GM12878 (cell line): Measurements from ENCODE around the gene RAP1A. TPM values are rescaled to one million over a fixed set of nuclear protein-coding genes. Genes with fewer than 3 reads are reported as not detected.

Source experiments
- ATAC-seq: fragments of 200-7000 bp; cut with Tn5 transposase; 3 replicates; pipeline ENCODE4 v1.9.1; 2020; ENCODE audit warnings: mild to moderate bottlenecking, moderate library complexity
- Bru-seq: library from RNA; stranded (reverse); fragments of 400-500 nt; gene quantifications from one replicate; lab custom pipeline; 2021; lab: Mats Ljungman, UMichigan
- BruChase-seq, 2 experiments: library from RNA; stranded (reverse); fragments of 400-500 nt; gene quantifications; one replicate each; lab custom pipeline; 2021; lab: Mats Ljungman, UMichigan
- BruUV-seq: library from RNA; stranded (reverse); fragments of 400-500 nt; replicated peaks from 2 replicates; lab custom pipeline; 2021; lab: Mats Ljungman, UMichigan
- CTCF ChIA-PET: fragments of 300-600 bp; sonication (Branson Sonifier 250); formaldehyde crosslinking; extraction: SDS; loops from one replicate; lab custom pipeline; 2021; ENCODE audit warnings: inconsistent platforms; lab: Yijun Ruan, JAX
- POLR2A ChIA-PET: fragments of 350-600 bp; formaldehyde crosslinking; extraction: SDS; loops from one replicate; lab custom pipeline; 2021; ENCODE audit warnings: inconsistent platforms; lab: Charles Lee
- RAD21 ChIA-PET: fragments of 300-600 bp; sonication (Branson Sonifier 250); formaldehyde crosslinking; loops from one replicate; lab custom pipeline; 2023; ENCODE audit warnings: antibody characterized with exemption; ENCODE audit not compliant: unreplicated experiment; lab: Charles Lee
- SMC1A ChIA-PET: fragments of 300-600 bp; sonication (Branson Sonifier 250); formaldehyde crosslinking; loops from one replicate; lab custom pipeline; 2023; ENCODE audit not compliant: unreplicated experiment, uncharacterized antibody; lab: Charles Lee
- DNase-seq: peaks from one replicate; pipeline ENCODE4 v3.0.0-alpha.2; 2011; ENCODE audit warnings: low read depth, low spot score
- FAIRE-seq: peaks from 3 replicates; lab custom pipeline; 2011; peaks lifted over from hg19 to GRCh38; lab: Jason Lieb, UNC
- H2AFZ ChIP-seq: 2 replicates; pipeline ENCODE4 v1.6.0; 2011; ENCODE audit warnings: low read depth, low read length, control low read depth; ENCODE audit not compliant: control insufficient read depth
- H3K27ac ChIP-seq: 2 replicates; pipeline ENCODE4 v1.5.1; 2011; ENCODE audit warnings: control low read depth; ENCODE audit not compliant: control insufficient read depth, insufficient read depth
- H3K27me3 ChIP-seq, 2 experiments: replicated peaks in 1 of 2; 2 replicates each; pipeline versions ENCODE4 v1.6.0 to v1.6.1; 2011; ENCODE audit warnings: low read length in 1 of 2; ENCODE audit not compliant: control insufficient read depth in 2 of 2, insufficient read depth in 2 of 2
- H3K36me3 ChIP-seq, 2 experiments: 2 replicates each; pipeline ENCODE4 v1.5.1; 2011; ENCODE audit warnings: low read length in 1 of 2; ENCODE audit not compliant: control insufficient read depth in 2 of 2, insufficient read depth in 2 of 2
- H3K4me1 ChIP-seq: 2 replicates; pipeline ENCODE4 v1.6.1; 2011; ENCODE audit warnings: mild to moderate bottlenecking, low read length, moderate library complexity, mixed read lengths; ENCODE audit not compliant: control insufficient read depth, insufficient read depth
- H3K4me2 ChIP-seq: 2 replicates; pipeline ENCODE4 v1.6.0; 2011; ENCODE audit warnings: control low read depth; ENCODE audit not compliant: control insufficient read depth, insufficient read depth
- H3K4me3 ChIP-seq: fragments of 200-600 bp; sonication (generic); 2 replicates; pipeline ENCODE4 v1.5.1; 2016
- H3K79me2 ChIP-seq: 2 replicates; pipeline ENCODE4 v1.6.0; 2011; ENCODE audit warnings: low read length; ENCODE audit not compliant: control insufficient read depth, insufficient read depth
- H3K9ac ChIP-seq: 2 replicates; pipeline ENCODE4 v1.8.0; 2011; ENCODE audit warnings: low read length, control low read depth, mixed read lengths; ENCODE audit not compliant: control insufficient read depth, insufficient read depth
- H3K9me3 ChIP-seq: replicated peaks from 3 replicates; pipeline ENCODE4 v1.5.1; 2011; ENCODE audit warnings: mild to moderate bottlenecking, low read length; ENCODE audit not compliant: control insufficient read depth, insufficient read depth
- H4K20me1 ChIP-seq: 2 replicates; pipeline ENCODE4 v1.6.0; 2011; ENCODE audit not compliant: control insufficient read depth, insufficient read depth
- BACH1 ChIP-seq: fragments of 450-650 bp; IDR thresholded peaks from 2 replicates; pipeline ENCODE4 v1.6.1; 2017; ENCODE audit warnings: mild to moderate bottlenecking, borderline replicate concordance
- BHLHE40 ChIP-seq, 2 experiments: fragments of 450-650 bp in 1 of 2; IDR thresholded peaks; 2 replicates each; pipeline ENCODE4 v1.6.1; 2011 to 2017; ENCODE audit warnings: low read depth in 2 of 2, borderline replicate concordance in 1 of 2, improper control_type of control experiment in 1 of 2, low read length in 1 of 2, mild to moderate bottlenecking in 1 of 2
- CBX5 ChIP-seq: sonication (generic); IDR thresholded peaks from 2 replicates; pipeline ENCODE4 v1.6.1; 2016; ENCODE audit warnings: low read depth, moderate library complexity, mild to moderate bottlenecking, inconsistent platforms
- CHD1 ChIP-seq: IDR thresholded peaks from 2 replicates; pipeline ENCODE4 v1.6.1; 2012; ENCODE audit warnings: low read depth, low read length, improper control_type of control experiment
- CREB1 ChIP-seq: IDR thresholded peaks from 2 replicates; pipeline ENCODE4 v1.6.1; 2012; ENCODE audit warnings: low read depth, mild to moderate bottlenecking, inconsistent platforms
- CREM ChIP-seq: IDR thresholded peaks from 2 replicates; pipeline ENCODE4 v1.6.1; 2014; ENCODE audit warnings: antibody characterized with exemption, low read depth
- EGR1 ChIP-seq, 2 experiments: IDR thresholded peaks; 1 replicate in 1 of 2; 2 replicates in 1 of 2; pipeline ENCODE4 v1.6.1; 2011 to 2012; ENCODE audit warnings: low read depth in 2 of 2, low read length in 2 of 2, borderline replicate concordance in 1 of 2, mild to moderate bottlenecking in 1 of 2, moderate library complexity in 1 of 2
- IKZF1 ChIP-seq: fragments of 450-650 bp; conservative IDR thresholded peaks from 2 replicates; pipeline ENCODE4 v1.6.1; 2017; ENCODE audit warnings: antibody characterized with exemption, mild to moderate bottlenecking
- LARP7 ChIP-seq: fragments of 450-650 bp; IDR thresholded peaks from 2 replicates; pipeline ENCODE4 v1.6.1; 2017; ENCODE audit warnings: mild to moderate bottlenecking
- MAX ChIP-seq: IDR thresholded peaks from 2 replicates; pipeline ENCODE4 v1.6.1; 2012; ENCODE audit warnings: low read depth, low read length, improper control_type of control experiment
- NKRF ChIP-seq: fragments of 450-650 bp; conservative IDR thresholded peaks from 2 replicates; pipeline ENCODE4 v1.6.1; 2017; ENCODE audit warnings: mild to moderate bottlenecking, moderate library complexity
- NRF1 ChIP-seq: conservative IDR thresholded peaks from 2 replicates; pipeline ENCODE4 v1.6.1; 2011; ENCODE audit warnings: mild to moderate bottlenecking, low read depth, low read length, improper control_type of control experiment
- POLR2A ChIP-seq: IDR thresholded peaks from 2 replicates; pipeline ENCODE4 v1.6.1; 2011; ENCODE audit warnings: low read depth, mild to moderate bottlenecking, low read length
- SIN3A ChIP-seq: IDR thresholded peaks from 2 replicates; pipeline ENCODE4 v1.6.1; 2012; ENCODE audit warnings: low read depth, low read length, improper control_type of control experiment
- SMARCA5 ChIP-seq: fragments of 450-650 bp; IDR thresholded peaks from 2 replicates; pipeline ENCODE4 v1.6.1; 2017; ENCODE audit warnings: mild to moderate bottlenecking
- SP1 ChIP-seq: IDR thresholded peaks from one replicate; pipeline ENCODE4 v1.6.1; 2011; ENCODE audit warnings: low read depth, low read length
- TAF1 ChIP-seq: IDR thresholded peaks from 2 replicates; pipeline ENCODE4 v1.6.1; 2011; ENCODE audit warnings: mild to moderate bottlenecking, low read depth, low read length, borderline replicate concordance
- WGBS: methylation state at CpG from one replicate; pipeline ENCODE4 v1.1.6; 2016; ENCODE audit warnings: low lambda C conversion rate; ENCODE audit not compliant: insufficient replicate concordance, insufficient coverage; ENCODE audit errors: missing lambda C conversion rate; 5-methylcytosine and 5-hydroxymethylcytosine counted together
- in situ Hi-C: fragments of 300-500 bp; cut with MboI; formaldehyde crosslinking; loops from 9 replicates; pipeline ENCODE4 v1.14.3; 2018; ENCODE audit warnings: mixed read lengths
- intact Hi-C: fragments of 100-400 bp; cut with micrococcal nuclease; formaldehyde crosslinking; loops from one replicate; pipeline ENCODE4 v1.14.2; 2022; ENCODE audit not compliant: unreplicated experiment
- long read RNA-seq, 2 experiments: library from polyadenylated mRNA; unstranded; transcript quantifications; one replicate each; pipeline ENCODE4 v2.0.0, GENCODE V29; 2019 to 2020
- polyA minus RNA-seq, 3 experiments: library from RNA; depleted of rRNA, polyadenylated mRNA; stranded (reverse); fragments of >200 nt; gene quantifications; 2 replicates each; pipeline ENCODE4 v1.2.3, GENCODE V29; 2011
- polyA plus RNA-seq, 11 experiments: library from polyadenylated mRNA; depleted of rRNA in 4 of 11; unstranded in 6 of 11; stranded (reverse) in 5 of 11; fragments of >200 nt; fragmentation: Nextera tagmentation in 4 of 11; fragmentation: Illumina TruSeq in 1 of 11; extraction: Ambion mirVana in 4 of 11; extraction: Trizol in 1 of 11; gene quantifications; 1 replicate in 1 of 11; 2 replicates in 10 of 11; pipeline versions ENCODE4 v1.2.1 to v1.2.3, GENCODE V29; 2011 to 2016; ENCODE audit warnings: inconsistent platforms in 2 of 11, missing spikeins in 2 of 11, low read depth in 1 of 11
- total RNA-seq, 4 experiments: library from RNA; depleted of rRNA in 3 of 4; stranded (reverse); fragments of >200 nt in 3 of 4; fragmentation: Illumina TruSeq in 1 of 4; extraction: Trizol in 1 of 4; gene quantifications; 2 replicates each; pipeline versions ENCODE4 v1.2.1 to v1.2.3, GENCODE V29; 2013 to 2021

Gene RAP1A
- total RNA-seq (2013; cell fraction: nucleolus; rRNA removed): 52.4 and 56.6 TPM in 2 replicates
- 41.6 and 53.4 TPM in 2 replicates for total RNA-seq (2014; rRNA removed)
- 38.4 and 42.2 TPM in 2 replicates for total RNA-seq (2014; rRNA removed; fragmentation: Illumina TruSeq; extraction: Trizol)
- total RNA-seq (2021): 141 TPM in 2 replicates
- polyA plus RNA-seq (2011; ENCODE audit: low read depth): 81.1 TPM
- 141 and 206 TPM in 2 replicates for polyA plus RNA-seq (2011; rRNA removed)
- polyA plus RNA-seq (2011; cell fraction: cytosol; rRNA removed): 43.4 and 49.4 TPM in 2 replicates
- polyA plus RNA-seq (2011; cell fraction: nucleus; rRNA removed): 31.2 and 34.0 TPM in 2 replicates
- 144 and 163 TPM in 2 replicates for polyA plus RNA-seq (2012)
- 213 and 259 TPM in 2 replicates for polyA plus RNA-seq (2014; fragmentation: Illumina TruSeq; extraction: Trizol)
- polyA plus RNA-seq (2014; fragmentation: Nextera tagmentation; extraction: Ambion mirVana): 10 to 100 TPM; 71.8 to 93.7 TPM
- polyA plus RNA-seq (2014; rRNA removed): 86.4 and 106 TPM in 2 replicates
- polyA plus RNA-seq (2016; fragmentation: Nextera tagmentation; extraction: Ambion mirVana): 10 to 100 TPM; 76.7 to 78.4 TPM
- polyA minus RNA-seq (2011; rRNA and poly(A)+ RNA removed): 29.2 and 61.7 TPM in 2 replicates
- polyA minus RNA-seq (2011; cell fraction: cytosol; rRNA and poly(A)+ RNA removed): 20.2 and 26.1 TPM in 2 replicates
- polyA minus RNA-seq (2011; cell fraction: nucleus; rRNA and poly(A)+ RNA removed): 10.6 and 17.6 TPM in 2 replicates
- percentile 95 among the genes with signal in this experiment for Bru-seq, nascent RNA
- BruChase-seq, experiment 1, labeled RNA remaining after a 6-hour chase: percentile 92 among the genes with signal in this experiment
- percentile 88 among the genes with signal in this experiment for BruChase-seq, experiment 2, labeled RNA remaining after a 2-hour chase
- long read RNA-seq, experiment 1, full-length matches to known transcripts: 23 of 36 reads
- long read RNA-seq, experiment 1, partial matches to known transcripts: 4 of 36 reads
- long read RNA-seq, experiment 1, other reads (novel, unspliced or antisense): 9 of 36 reads
- long read RNA-seq, experiment 2, full-length matches to known transcripts: 9 of 56 reads
- long read RNA-seq, experiment 2, partial matches to known transcripts: 32 of 56 reads
- long read RNA-seq, experiment 2, other reads (novel, unspliced or antisense): 15 of 56 reads

GRCh38 chr1:111619635-111620440 lies at the start of gene RAP1A:
RAP1A (plus strand) TSS chr1:111619789; CDS start chr1:111691361, 71,572 bp downstream.
- H3K27me3 ChIP-seq: no peaks in the 10 kb centered on the region
- peak within 1 kb of the TSS; percentile 94 for H3K27ac ChIP-seq
- 2% methylated on average over 43 of the region's 79 CpGs for WGBS
- H3K9me3 ChIP-seq: no peaks in the 10 kb centered on the region
- FAIRE-seq: no peak
- no peaks in the 10 kb centered on the region; the same call in none of the 2 replicates for H4K20me1 ChIP-seq
- no TSS peak for BruUV-seq
- H3K79me2 ChIP-seq: peaks cover 71% of the 10 kb centered on the region
- DNase-seq: peak; percentile 55
- peak within 1 kb of the TSS; percentile 94 for H3K9ac ChIP-seq
- ChIA-PET RAD21 (interaction anchor here (0.6 to 16.8 kb wide), 15 partner anchors 9 to 142 kb away, joined by 3 to 331 read pairs (median 4); no protein-coding TSS in a partner anchor), CTCF (interaction anchor here (1.3 to 15.3 kb wide), 5 partner anchors 9 to 111 kb away, joined by 3 to 143 read pairs (median 4); no protein-coding TSS in a partner anchor), POLR2A (interaction anchor here (0.9 to 14.9 kb wide), 9 partner anchors 9 to 118 kb away, joined by 3 to 242 read pairs (median 8); no protein-coding TSS in a partner anchor), SMC1A (interaction anchor here (0.6 to 16.8 kb wide), 9 partner anchors 8 to 139 kb away, joined by 3 to 446 read pairs (median 4); no protein-coding TSS in a partner anchor)
- intact Hi-C loops (loop anchor here (5.0 kb wide), 2 partner anchors 77 to 418 kb away; partner anchors contain the start of gene DENND2D), in situ Hi-C loops (no loop called here)
- peaks cover 34% of the 10 kb centered on the region for H3K4me1 ChIP-seq
- peak within 1 kb of the TSS; percentile 93 for H2AFZ ChIP-seq
- peak within 1 kb of the TSS; percentile 87 for H3K4me3 ChIP-seq
- peak within 1 kb of the TSS; percentile 94 for H3K4me2 ChIP-seq
- ATAC-seq: peak; percentile 64
- no peaks in the 10 kb centered on the region; a peak in 2 of 4 replicates for H3K36me3 ChIP-seq
- TF ChIP-seq BACH1 (peak; percentile 65), NKRF (peak; percentile 67; the same call in 1 of the 2 replicates), CBX5 (no peak), BHLHE40 (IDR thresholded peaks at IDR 0.05; ENCODE audit: borderline replicate concordance in 1 of 2, low read depth in 2 of 2, low read length in 1 of 2) (peak in 1 of 2 experiments; percentile 27; a peak in 1 of 4 replicates), SMARCA5 (peak; percentile 70; the same call in 1 of the 2 replicates), CHD1 (0 out of 2 replicates have a peak, but pooled peaks have one; percentile 58), CREB1 (0 out of 2 replicates have a peak, but pooled peaks have one; percentile 41), TAF1 (peak; percentile 76; the same call in 1 of the 2 replicates), LARP7 (peak; percentile 75), MAX (0 out of 2 replicates have a peak, but pooled peaks have one; percentile 32), EGR1 (IDR thresholded peaks at IDR 0.05; ENCODE audit: borderline replicate concordance in 1 of 2, low read depth in 2 of 2, low read length in 2 of 2) (peak; percentile 32 to 75), SP1 (no peak), POLR2A (peak; percentile 84), NRF1 (no peak), CREM (no peak), SIN3A (peak; percentile 28; the same call in 1 of the 2 replicates), IKZF1 (0 out of 2 replicates have a peak, but pooled peaks have one; percentile 22)
